GM21723 (cell line): ENCODE measurements around the gene SPACA6.

Experiments used
- ATAC-seq: cut with Tn5 transposase; IDR thresholded peaks from one replicate; pipeline ENCODE4 v1.9.1; 2021; ENCODE audit warnings: mild to moderate bottlenecking, moderate library complexity; ENCODE audit not compliant: unreplicated experiment

Gene SPACA6

GRCh38 chr19:51688671-51689571, 4.2 kb upstream of the SPACA6 start:
- no peak for ATAC-seq

DNA sequence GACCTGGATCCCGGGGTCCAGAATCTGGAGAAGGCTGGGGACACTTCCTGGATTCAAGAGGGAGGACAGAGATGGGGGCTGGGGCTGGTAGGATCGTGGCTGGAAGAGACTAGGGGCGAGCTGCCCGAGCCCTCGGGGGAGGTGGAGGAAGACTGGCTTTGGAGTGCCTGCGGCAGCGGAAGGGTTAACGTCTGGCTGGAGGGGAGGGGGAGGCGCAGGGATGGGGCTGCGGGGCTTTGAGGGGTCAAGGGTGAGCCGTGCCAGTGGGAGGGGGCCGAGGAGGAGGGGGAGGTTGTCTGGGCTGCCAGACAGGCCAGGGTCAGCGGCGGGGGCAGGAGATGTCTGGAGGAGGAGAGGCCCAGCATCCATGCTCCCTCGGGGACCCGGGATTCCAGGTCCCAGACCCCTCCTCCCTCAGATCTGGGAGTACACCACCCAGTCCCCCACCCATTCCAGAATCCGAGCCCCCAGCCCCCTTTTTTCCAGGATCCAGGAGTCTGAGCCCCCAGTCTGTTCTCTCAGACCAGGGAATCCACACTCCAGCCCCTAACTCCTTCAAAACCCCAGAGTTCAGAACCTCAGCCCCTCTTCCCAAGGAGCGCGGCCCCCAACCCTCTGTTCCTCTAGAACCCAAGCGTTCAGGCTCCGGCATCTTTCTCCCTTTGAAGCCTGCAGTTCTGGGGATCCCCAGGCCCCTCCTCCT, 3.2 kb upstream of the SPACA6 start:
- ATAC-seq: no peak

GRCh38 chr19:51690454-51691073, 2.6 kb upstream of the SPACA6 start:
- ATAC-seq: no peak

DNA sequence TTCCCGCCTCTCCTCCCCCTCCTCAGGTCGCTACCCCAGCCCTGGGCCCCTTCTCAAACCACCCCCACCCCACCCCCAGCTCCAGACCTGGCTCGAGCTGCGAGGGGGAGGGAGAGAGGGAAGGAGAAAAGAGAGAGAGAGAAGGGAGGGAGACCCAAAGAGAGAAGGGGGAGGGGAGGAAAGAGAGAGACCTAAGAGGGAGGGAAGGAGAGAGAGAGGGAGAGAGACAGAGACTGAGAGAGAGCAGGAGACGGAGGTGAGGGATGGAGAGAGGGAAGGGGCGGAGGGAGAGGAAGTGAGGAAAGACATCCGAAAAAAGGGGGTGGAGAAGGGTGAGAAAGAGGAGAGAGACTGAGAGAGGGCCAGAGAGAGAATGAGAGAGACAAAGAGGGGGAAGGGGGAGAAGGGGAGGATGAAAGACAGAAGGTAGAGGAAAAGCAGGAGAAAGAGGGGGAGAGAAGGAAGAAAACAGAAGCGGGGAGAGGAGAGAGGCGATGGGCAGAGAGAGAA, 2.0 kb upstream of the SPACA6 start:
- no peak for ATAC-seq

DNA sequence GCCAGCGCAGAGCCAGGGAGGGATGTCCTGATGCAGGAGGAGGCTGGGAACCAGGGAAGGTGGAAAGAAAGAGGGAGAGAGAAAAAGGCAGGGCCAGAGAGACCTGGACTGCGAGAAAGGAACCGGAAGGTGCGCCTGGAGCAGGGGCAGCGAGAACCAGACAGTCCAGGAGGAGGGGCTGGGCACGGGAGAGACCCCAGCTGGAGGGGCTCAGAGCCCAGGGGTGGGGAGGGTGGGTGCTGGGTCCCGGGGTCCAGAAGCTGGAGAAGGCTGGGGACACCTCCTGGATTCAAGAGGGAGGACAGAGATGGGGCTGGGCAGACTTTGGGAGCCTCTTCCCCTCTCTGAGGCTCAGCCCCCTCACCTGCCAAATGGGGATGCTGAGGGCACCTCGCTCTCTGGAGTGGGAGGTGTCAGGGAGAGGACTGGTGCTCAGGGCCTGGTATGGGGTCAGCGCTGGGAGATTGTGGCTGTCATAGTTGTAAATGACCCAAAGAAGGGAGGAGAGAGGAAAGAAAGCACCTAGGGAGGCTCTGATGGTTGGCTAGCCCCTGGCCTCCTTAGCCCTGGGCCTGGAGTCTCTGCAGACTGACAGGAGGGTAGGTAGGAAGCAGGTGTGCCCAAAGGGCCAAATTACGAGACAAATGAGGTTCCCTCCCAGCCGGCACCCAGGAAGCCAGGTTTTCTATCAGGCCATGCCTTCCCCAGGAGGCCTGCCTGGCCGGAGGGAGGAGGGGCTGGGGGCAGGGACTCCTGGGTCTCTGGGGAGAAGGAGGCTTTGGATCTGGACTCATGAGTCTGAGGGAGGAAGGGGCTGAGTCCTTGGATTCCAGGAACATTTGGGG, 1.3 kb upstream of the SPACA6 start:
- ATAC-seq: no peak

DNA sequence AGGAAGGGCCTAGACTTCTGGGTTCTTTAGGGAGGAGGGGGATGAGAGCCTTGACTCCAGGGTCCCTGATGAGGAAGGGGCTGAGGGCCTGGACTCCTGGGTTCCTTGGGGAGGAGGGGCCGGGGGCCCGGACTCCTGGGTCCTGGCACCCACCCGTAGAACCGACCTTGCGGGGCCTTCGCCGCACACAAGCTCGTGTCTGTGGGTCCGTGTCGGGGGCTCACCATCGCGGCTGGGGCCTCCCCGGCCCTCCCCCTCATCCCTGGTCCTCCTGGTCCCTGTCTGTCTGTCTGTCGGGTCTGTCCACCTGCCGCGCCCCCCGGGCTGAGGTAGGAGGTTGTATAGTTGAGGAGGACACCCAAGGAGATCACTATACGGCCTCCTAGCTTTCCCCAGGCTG, 662 bp upstream of the SPACA6 start:
- ATAC-seq: no peak

DNA sequence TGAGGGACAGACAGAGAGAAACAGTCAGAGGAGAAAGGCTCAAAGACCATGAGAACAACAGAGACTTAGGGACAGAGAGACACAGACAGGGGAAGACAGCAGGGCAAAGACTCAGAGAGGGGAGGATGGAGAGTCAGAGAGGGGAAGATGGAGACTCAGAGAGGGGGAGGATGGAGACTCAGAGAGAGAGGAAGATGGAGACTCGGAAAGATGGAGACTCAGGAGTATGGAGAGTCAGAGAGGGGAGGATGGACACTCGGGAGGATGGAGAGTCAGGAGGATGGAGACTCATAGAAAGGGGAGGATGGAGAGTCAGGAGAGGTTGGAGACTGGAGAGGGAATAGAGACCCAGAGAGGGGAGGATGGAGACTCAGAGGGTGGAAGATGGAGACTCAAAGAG, 689 bp downstream of the SPACA6 start:
- no peak for ATAC-seq

GRCh38 chr19:51694318-51695085, 1.4 kb downstream of the SPACA6 start:
- no peak for ATAC-seq

- ATAC-seq: no peak
These were observed 2.0 kb downstream of the SPACA6 start for GRCh38 chr19:51695088-51695487.

DNA sequence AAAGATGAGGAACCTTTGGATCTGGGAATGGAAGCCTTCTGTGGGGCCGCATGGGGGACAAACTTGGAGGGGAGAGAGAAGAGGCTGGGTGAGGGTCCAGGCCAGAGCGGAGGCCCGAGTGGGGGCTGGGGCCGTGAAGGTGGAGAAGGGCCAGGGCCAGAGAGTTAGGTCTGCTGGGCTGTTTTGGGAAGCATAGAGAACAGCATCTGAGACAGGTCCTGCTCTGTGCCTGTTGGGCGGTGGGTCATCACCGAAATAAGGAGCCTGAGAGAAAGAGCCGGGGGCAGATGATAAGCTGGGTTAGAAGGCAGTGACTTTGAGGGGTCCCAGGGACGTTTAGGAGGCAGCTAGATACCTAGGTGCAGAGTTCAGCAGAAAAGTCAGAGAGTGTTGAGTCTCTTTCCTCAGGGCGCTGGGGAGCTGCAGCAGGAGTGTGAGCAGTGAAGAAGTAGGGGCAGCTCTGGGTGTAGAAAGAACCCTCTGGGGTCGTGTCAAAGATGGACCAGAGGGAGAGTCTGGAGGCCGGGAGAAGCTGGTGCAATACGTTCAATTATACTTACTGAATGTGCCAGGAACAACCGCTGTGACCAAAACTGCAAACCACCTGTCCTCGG, 2.7 kb downstream of the SPACA6 start:
- no peak for ATAC-seq

- ATAC-seq: no peak
These were observed 3.5 kb downstream of the SPACA6 start for GRCh38 chr19:51696606-51697005.

DNA sequence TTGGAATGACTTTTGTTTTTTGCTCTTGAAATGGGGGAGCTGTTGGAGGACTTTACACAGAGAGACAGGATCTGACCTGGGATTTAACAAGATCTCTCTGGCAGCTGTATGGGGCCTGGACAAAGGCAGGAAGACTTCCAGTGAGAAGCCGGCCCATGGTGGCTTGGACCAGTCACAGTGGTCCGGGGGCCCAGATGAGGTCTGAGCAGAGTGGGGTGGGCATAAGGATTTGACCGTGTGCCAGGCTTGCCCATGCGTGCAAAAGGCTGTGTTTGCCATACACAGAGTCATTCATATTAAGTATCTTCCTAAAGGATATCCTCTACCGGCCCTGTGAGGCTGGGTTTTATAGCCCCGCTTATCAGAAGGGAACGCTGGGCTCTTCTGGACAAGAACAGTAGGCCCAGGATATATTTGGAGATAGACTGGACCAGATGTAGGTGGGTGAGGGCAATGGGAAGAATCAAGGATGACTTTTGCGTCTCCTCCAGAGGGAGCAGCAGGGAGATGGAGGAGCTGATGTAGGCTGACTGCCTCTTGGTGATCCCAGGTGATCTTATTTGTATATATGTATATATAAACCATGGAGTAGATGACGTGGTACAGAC, 4.1 kb downstream of the SPACA6 start:
- no peak for ATAC-seq

- no peak for ATAC-seq
These were observed 5.2 kb downstream of the SPACA6 start for GRCh38 chr19:51698296-51698695.

GRCh38 chr19:51699170-51699569, 6.0 kb downstream of the SPACA6 start:
- no peak for ATAC-seq

GRCh38 chr19:51701468-51702100, 8.5 kb downstream of the SPACA6 start:
- no peak for ATAC-seq

DNA sequence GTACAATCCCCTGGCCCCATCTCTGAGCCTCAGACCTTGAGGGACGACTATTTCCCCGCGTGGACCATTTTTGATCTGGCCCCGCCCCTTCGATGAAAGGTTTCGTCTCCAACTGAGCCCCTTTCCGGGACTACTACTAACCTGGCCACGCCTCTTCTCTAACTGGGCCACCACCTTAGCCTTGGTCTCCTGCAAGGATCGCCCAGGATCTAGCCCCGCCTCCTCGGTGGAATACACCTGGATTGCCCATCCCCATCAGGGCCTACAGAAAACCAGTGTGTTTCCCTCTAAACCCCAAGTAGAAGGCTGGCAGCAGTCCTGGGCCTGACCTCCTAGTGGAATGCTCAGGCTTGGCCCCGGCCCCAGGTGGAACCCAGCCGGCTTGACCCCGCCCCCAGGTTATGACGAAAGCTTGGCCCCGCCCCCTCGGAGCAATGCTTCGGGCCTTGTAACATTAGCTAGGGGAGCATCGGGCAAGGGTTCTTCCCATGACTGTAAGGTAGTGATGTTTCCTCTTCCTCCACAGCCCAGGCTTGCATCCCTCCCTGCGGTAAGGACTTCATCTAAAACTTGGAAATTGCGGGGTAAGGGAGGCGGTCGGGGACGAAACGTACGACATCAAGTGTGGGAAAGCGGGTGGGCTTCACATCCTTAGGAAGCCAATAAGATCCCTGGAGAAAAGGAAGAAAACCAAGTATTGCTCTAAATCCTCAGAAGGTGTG, 9.1 kb downstream of the SPACA6 start:
- no peak for ATAC-seq

DNA sequence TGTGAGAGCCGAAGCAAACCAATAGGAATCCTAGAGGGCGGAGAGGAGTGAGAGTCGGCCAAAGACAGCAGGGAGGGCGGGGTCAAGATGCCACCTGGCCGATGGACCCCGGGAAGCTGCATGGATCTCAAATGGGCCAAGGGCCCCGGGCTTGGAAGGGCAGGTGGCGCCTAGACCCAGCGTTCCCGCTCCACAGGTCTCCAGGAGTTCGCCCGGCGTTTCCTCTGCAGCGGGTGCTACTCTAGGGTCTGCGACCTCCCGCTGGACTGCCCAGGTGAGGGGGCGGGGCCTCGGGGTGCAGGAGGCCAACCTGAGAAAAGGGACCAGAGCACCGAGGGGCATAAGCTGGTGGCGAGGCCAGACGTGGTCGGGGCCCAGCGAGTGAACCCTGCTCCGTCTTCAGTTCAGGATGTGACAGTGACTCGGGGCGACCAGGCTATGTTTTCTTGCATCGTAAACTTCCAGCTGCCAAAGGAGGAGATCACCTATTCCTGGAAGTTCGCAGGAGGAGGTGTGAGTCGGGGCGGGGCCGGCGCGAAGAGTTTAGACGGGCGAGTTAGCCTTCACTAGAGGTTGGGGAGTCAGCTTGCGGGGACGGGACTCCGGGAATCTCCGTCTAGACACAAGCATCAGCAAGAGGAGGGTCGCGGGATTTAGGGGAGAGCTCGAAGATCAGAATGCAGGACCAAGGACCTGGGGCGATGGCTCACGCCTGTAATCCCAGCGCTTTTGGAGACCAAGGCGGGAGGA, 9.9 kb downstream of the SPACA6 start:
- ATAC-seq: no peak
